Natural killer cell (primary cell): ENCODE data around the gene ZNF597. TPM values are rescaled to one million over a fixed set of nuclear protein-coding genes. Genes with fewer than 3 reads are reported as not detected.
A peak's percentile ranks its signal among the peaks of the same experiment; 100 is the strongest.

Experiments used
- ATAC-seq, 3 donors: fragments of 150-1000 bp in 2 of 3; fragments of 200-7000 bp in 1 of 3; cut with Tn5 transposase; 1 replicate in 1 of 3; 2 replicates in 2 of 3; pipeline ENCODE4 v1.10.0; 2021; ENCODE audit warnings: mild to moderate bottlenecking in 2 of 3, moderate library complexity in 2 of 3
- DNase-seq, 2 donors: peaks; one replicate each; pipeline versions ENCODE4 v3.0.0 to v3.0.0-alpha.2; 2013 to 2021; ENCODE audit warnings: mixed read lengths in 1 of 2
- H3K27ac ChIP-seq: one replicate; pipeline ENCODE4 v1.5.1; 2013; ENCODE audit warnings: mild to moderate bottlenecking, low read length
- H3K27me3 ChIP-seq: one replicate; pipeline ENCODE4 v1.6.1; 2013; ENCODE audit warnings: low read length; ENCODE audit not compliant: control insufficient read depth, insufficient read depth
- H3K36me3 ChIP-seq: one replicate; pipeline ENCODE4 v1.6.1; 2013; ENCODE audit warnings: low read length; ENCODE audit not compliant: control insufficient read depth, insufficient read depth
- H3K4me1 ChIP-seq: one replicate; pipeline ENCODE4 v1.6.1; 2013; ENCODE audit warnings: low read length; ENCODE audit not compliant: control insufficient read depth, insufficient read depth
- H3K4me3 ChIP-seq: one replicate; pipeline ENCODE4 v1.5.1; 2013; ENCODE audit warnings: low read length
- H3K9me3 ChIP-seq: one replicate; pipeline ENCODE4 v1.6.1; 2013; ENCODE audit warnings: low read length; ENCODE audit not compliant: control insufficient read depth, insufficient read depth
- H3K27ac Mint-ChIP-seq, 2 donors: one replicate each; pipeline ENCODE4 v1.8.0; 2022; ENCODE audit warnings: mild to moderate bottlenecking in 2 of 2, mixed read lengths in 2 of 2, moderate library complexity in 1 of 2
- H3K27me3 Mint-ChIP-seq, 2 donors: one replicate each; pipeline ENCODE4 v1.8.0; 2022; ENCODE audit warnings: low read depth in 2 of 2, mixed read lengths in 2 of 2
- H3K36me3 Mint-ChIP-seq: one replicate; pipeline ENCODE4 v1.8.0; 2022; ENCODE audit warnings: mixed read lengths
- H3K4me1 Mint-ChIP-seq, 2 donors: one replicate each; pipeline ENCODE4 v1.8.0; 2022; ENCODE audit warnings: mixed read lengths in 2 of 2
- H3K4me3 Mint-ChIP-seq: one replicate; pipeline ENCODE4 v1.8.0; 2022; ENCODE audit warnings: mild to moderate bottlenecking, moderate library complexity, mixed read lengths
- H3K9me3 Mint-ChIP-seq, 2 donors: one replicate each; pipeline ENCODE4 v1.8.0; 2022; ENCODE audit warnings: mixed read lengths in 2 of 2
- CTCF ChIP-seq: fragments of 200-600 bp; IDR thresholded peaks from one replicate; pipeline ENCODE4 v1.8.0; 2022; ENCODE audit warnings: antibody characterized with exemption
- WGBS: methylation state at CpG from one replicate; pipeline ENCODE4 v1.1.7; 2013; ENCODE audit warnings: missing lambda C conversion rate; ENCODE audit not compliant: insufficient coverage; 5-methylcytosine and 5-hydroxymethylcytosine counted together
- intact Hi-C: fragments of 100-400 bp; cut with micrococcal nuclease; formaldehyde crosslinking; loops from one replicate; pipeline ENCODE4 v1.14.2; 2022
- total RNA-seq, 4 donors: library from RNA; stranded (reverse); fragments of 120-200 nt in 1 of 4; gene quantifications; one replicate each; pipeline versions ENCODE4 v1.2.3 to v1.2.4, GENCODE V29; 2013 to 2022

Gene ZNF597
- total RNA-seq, 3 donors from 2014 or later (not counting 1 experiment from before 2014, with no cell fraction given) = 1.8 to 3.5 (median 2.8) TPM

GRCh38 chr16:3454631-3455147 lies 11.4 kb upstream of the ZNF597 start:
- DNase-seq = no peak
- Mint-ChIP-seq H3K27me3 (no peaks in the 10 kb centered on the region), H3K4me1 (peaks cover 19 to 20% of the 10 kb centered on the region in 2 donors), H3K4me3 (no peak overlapping the region), H3K27ac (peak overlapping the region in 1 of 2 donors; percentile 3), H3K9me3 (no peaks in the 10 kb centered on the region), H3K36me3 (no peaks in the 10 kb centered on the region)
- 90% methylated on average over 10 of the region's 10 CpGs for WGBS
- H3K36me3 ChIP-seq = peaks cover 2% of the 10 kb centered on the region
- H3K4me3 ChIP-seq = no peak overlapping the region
- intact Hi-C loops = no loop called here
- no peak for TF ChIP-seq CTCF
- no peaks in the 10 kb centered on the region for H3K9me3 ChIP-seq
- no peak overlapping the region for H3K27ac ChIP-seq
- H3K4me1 ChIP-seq = peaks cover 18% of the 10 kb centered on the region
- H3K27me3 ChIP-seq = no peaks in the 10 kb centered on the region
- no peak for ATAC-seq

GRCh38 chr16:3454093-3454492 lies 10.8 kb upstream of the ZNF597 start:
- Mint-ChIP-seq H3K27me3 (no peaks in the 10 kb centered on the region), H3K4me3 (peak overlapping the region; percentile 2), H3K4me1 (peaks cover 13 to 14% of the 10 kb centered on the region in 2 donors), H3K27ac (peak overlapping the region in 1 of 2 donors; percentile 3), H3K9me3 (no peaks in the 10 kb centered on the region), H3K36me3 (no peaks in the 10 kb centered on the region)
- no peak for DNase-seq
- no peak for ATAC-seq
- no peak for TF ChIP-seq CTCF
- intact Hi-C loops = no loop called here
- Histone ChIP-seq H3K9me3 (no peaks in the 10 kb centered on the region), H3K4me3 (no peak overlapping the region), H3K27me3 (no peaks in the 10 kb centered on the region), H3K27ac (no peak overlapping the region), H3K36me3 (peaks cover 2% of the 10 kb centered on the region), H3K4me1 (peaks cover 15% of the 10 kb centered on the region)
- 97% methylated on average over 5 of the region's 5 CpGs for WGBS

- 41% methylated on average over 9 of the region's 10 CpGs for WGBS
- TF ChIP-seq CTCF = no peak
- peak overlapping the region; percentile 79 for H3K27ac ChIP-seq
- no peaks in the 10 kb centered on the region for H3K9me3 ChIP-seq
- H3K27me3 ChIP-seq = no peaks in the 10 kb centered on the region
- ATAC-seq = peak; percentile 45 to 62 (median 49)
- peaks cover 5% of the 10 kb centered on the region for H3K36me3 ChIP-seq
- H3K4me1 ChIP-seq = peaks cover 13% of the 10 kb centered on the region
- H3K27ac Mint-ChIP-seq = peak overlapping the region; percentile 93 to 94
- peaks cover 14 to 18% of the 10 kb centered on the region in 2 donors for H3K4me1 Mint-ChIP-seq
- H3K4me3 Mint-ChIP-seq = peak overlapping the region; percentile 99
- peaks cover 4 to 6% of the 10 kb centered on the region in 2 donors for H3K27me3 Mint-ChIP-seq
- peaks cover 8% of the 10 kb centered on the region for H3K36me3 Mint-ChIP-seq
- peaks cover 0 to 7% of the 10 kb centered on the region in 2 donors for H3K9me3 Mint-ChIP-seq
- DNase-seq = peak in 1 of 2 donors; percentile 63
- peak overlapping the region; percentile 77 for H3K4me3 ChIP-seq
- intact Hi-C loops = no loop called here
Observed at GRCh38 chr16:3444032-3444388, 706 bp upstream of the ZNF597 start.

GRCh38 chr16:3439637-3440036 lies 3.7 kb downstream of the ZNF597 start:
- Histone ChIP-seq H3K4me1 (peaks cover 13% of the 10 kb centered on the region), H3K36me3 (peaks cover 3% of the 10 kb centered on the region), H3K27me3 (no peaks in the 10 kb centered on the region), H3K27ac (no peak overlapping the region), H3K9me3 (no peaks in the 10 kb centered on the region), H3K4me3 (no peak overlapping the region)
- intact Hi-C loops = no loop called here
- Mint-ChIP-seq H3K4me3 (no peak overlapping the region), H3K27ac (peak overlapping the region in 1 of 2 donors; percentile 23), H3K36me3 (peaks cover 8% of the 10 kb centered on the region), H3K27me3 (peaks cover 4 to 6% of the 10 kb centered on the region in 2 donors), H3K9me3 (peaks cover 0 to 7% of the 10 kb centered on the region in 2 donors), H3K4me1 (peaks cover 13 to 16% of the 10 kb centered on the region in 2 donors)
- WGBS = no CpG with 5 or more reads among the region's 4 CpGs
- no peak for ATAC-seq
- TF ChIP-seq CTCF = no peak
- no peak for DNase-seq
